Activated CD4-positive, alpha-beta memory T cell treated with anti-CD3 and anti-CD28 coated beads for 36 hours (primary cell): Measurements from ENCODE around the gene ZNF514. TPM values are rescaled to one million over a fixed set of nuclear protein-coding genes. Genes with fewer than 3 reads are reported as not detected.
"Not testable (repeated sequence)": the region's sequence is repeated elsewhere in the genome, so short reads cannot be mapped to it uniquely, and the experiment has no call there.

Experiments
- CTCF ChIA-PET: fragments of 350-600 bp; sonication (Branson Sonifier 250); formaldehyde crosslinking; loops from one replicate; lab custom pipeline; 2021; ENCODE audit warnings: antibody characterized with exemption, inconsistent platforms; lab: Charles Lee
- POLR2A ChIA-PET: fragments of 350-600 bp; sonication (Branson Sonifier 250); formaldehyde crosslinking; loops from one replicate; lab custom pipeline; 2021; ENCODE audit warnings: antibody characterized with exemption; lab: Charles Lee
- DNase-seq: peaks from one replicate; pipeline ENCODE4 v3.0.0-alpha.2; 2020
- H3K27ac Mint-ChIP-seq: one replicate; pipeline ENCODE4 v1.8.0; 2021; ENCODE audit warnings: mixed read lengths
- H3K27me3 Mint-ChIP-seq: one replicate; pipeline ENCODE4 v1.8.0; 2021; ENCODE audit warnings: mixed read lengths
- H3K36me3 Mint-ChIP-seq: one replicate; pipeline ENCODE4 v1.8.0; 2021; ENCODE audit warnings: mixed read lengths
- H3K4me1 Mint-ChIP-seq: one replicate; pipeline ENCODE4 v1.8.0; 2021; ENCODE audit warnings: low read depth, mixed read lengths
- H3K4me3 Mint-ChIP-seq: one replicate; pipeline ENCODE4 v1.8.0; 2021; ENCODE audit warnings: mild to moderate bottlenecking, mixed read lengths
- H3K9me3 Mint-ChIP-seq: one replicate; pipeline ENCODE4 v1.8.0; 2021; ENCODE audit warnings: mixed read lengths
- intact Hi-C: fragments of 100-400 bp; cut with micrococcal nuclease; formaldehyde crosslinking; loops from one replicate; pipeline ENCODE4 v1.15.1; 2023
- total RNA-seq, 2 experiments: library from RNA; stranded (reverse); gene quantifications; one replicate each; pipeline ENCODE4 v1.2.3, GENCODE V29; 2021

The ZNF514 gene
- total RNA-seq, 2 experiments from 2014 or later: 10.8 to 11.6 TPM

GRCh38 chr2:95122197-95122551, 37.5 kb downstream of the ZNF514 start:
- peak overlapping the region; percentile 63 for H3K27ac Mint-ChIP-seq
- H3K9me3 Mint-ChIP-seq: no peaks in the 10 kb centered on the region
- CTCF ChIA-PET: interaction anchor here (0.7 to 5.8 kb wide), 8 partner anchors 11 to 281 kb away, joined by 3 to 54 read pairs (median 6); partner anchors contain the start of genes MAL, ZNF2 and ZNF514
- peak overlapping the region; percentile 90 for H3K4me3 Mint-ChIP-seq
- POLR2A ChIA-PET: interaction anchor here (0.8 to 3.2 kb wide), 5 partner anchors 12 to 45 kb away, joined by 3 to 18 read pairs (median 3); partner anchors contain the start of gene ZNF2
- DNase-seq: no peak
- H3K27me3 Mint-ChIP-seq: no peaks in the 10 kb centered on the region
- H3K36me3 Mint-ChIP-seq: peaks cover 6% of the 10 kb centered on the region
- intact Hi-C loops: loop anchor here (1.0 kb wide), 4 partner anchors 37 to 85 kb away; partner anchors contain the start of genes ZNF2, ZNF514 and ZNF892
- H3K4me1 Mint-ChIP-seq: peaks cover 42% of the 10 kb centered on the region

GRCh38 chr2:95121407-95122196, 38.0 kb downstream of the ZNF514 start, which contains the start of gene MRPS5:
TSS of gene MRPS5 (minus strand) at chr2:95121808. CDS start at chr2:95121791, 17 bp downstream.
- POLR2A ChIA-PET: interaction anchor here (0.8 to 3.2 kb wide), 8 partner anchors 12 to 47 kb away, joined by 3 to 18 read pairs (median 4); partner anchors contain the start of genes ZNF2 and ZNF514
- peaks cover 8% of the 10 kb centered on the region for H3K36me3 Mint-ChIP-seq
- peak within 1 kb of the TSS; percentile 90 for H3K4me3 Mint-ChIP-seq
- intact Hi-C loops: loop anchor here (1.0 kb wide), 4 partner anchors 38 to 86 kb away; partner anchors contain the start of genes ZNF2, ZNF514 and ZNF892
- peak; percentile 90 for DNase-seq
- peak within 1 kb of the TSS; percentile 91 for H3K27ac Mint-ChIP-seq
- CTCF ChIA-PET: interaction anchor here (0.7 to 5.8 kb wide), 10 partner anchors 10 to 282 kb away, joined by 3 to 54 read pairs (median 5); partner anchors contain the start of genes MAL, ZNF2 and ZNF514
- H3K27me3 Mint-ChIP-seq: no peaks in the 10 kb centered on the region
- no peaks in the 10 kb centered on the region for H3K9me3 Mint-ChIP-seq
- peaks cover 43% of the 10 kb centered on the region for H3K4me1 Mint-ChIP-seq

DNA sequence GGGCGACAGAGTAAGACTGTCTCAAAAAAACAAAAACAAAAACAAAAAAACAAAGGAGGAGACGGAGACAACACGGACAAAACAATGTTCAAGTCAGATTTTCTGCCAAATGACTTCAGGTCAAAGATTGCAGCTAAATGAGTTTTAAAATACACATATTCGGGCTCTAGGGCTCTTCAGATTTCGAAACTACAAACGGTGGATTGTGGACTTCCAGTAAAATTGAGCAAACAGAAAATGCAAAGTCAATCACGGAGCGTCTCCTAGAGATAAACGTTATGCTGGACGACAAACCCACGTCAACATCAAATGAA, 38.6 kb downstream of the ZNF514 start:
- H3K9me3 Mint-ChIP-seq: no peaks in the 10 kb centered on the region
- DNase-seq: no peak
- peak overlapping the region; percentile 90 for H3K4me3 Mint-ChIP-seq
- peaks cover 43% of the 10 kb centered on the region for H3K4me1 Mint-ChIP-seq
- ChIA-PET POLR2A (interaction anchor here (0.8 to 3.2 kb wide), 5 partner anchors 38 to 46 kb away, joined by 3 to 18 read pairs (median 4); partner anchors contain the start of genes ZNF2 and ZNF514), CTCF (interaction anchor here (0.7 to 5.8 kb wide), 7 partner anchors 10 to 97 kb away, joined by 3 to 54 read pairs (median 5); partner anchors contain the start of genes MAL and ZNF514)
- peaks cover 9% of the 10 kb centered on the region for H3K36me3 Mint-ChIP-seq
- H3K27me3 Mint-ChIP-seq: no peaks in the 10 kb centered on the region
- peak overlapping the region; percentile 91 for H3K27ac Mint-ChIP-seq
- intact Hi-C loops: no loop called here

GRCh38 chr2:95115418-95115817, 44.2 kb downstream of the ZNF514 start:
- intact Hi-C loops: loop anchor here (1.0 to 2.0 kb wide), 3 partner anchors 35 to 93 kb away; no protein-coding TSS in a partner anchor
- DNase-seq: peak; percentile 83
- H3K4me1 Mint-ChIP-seq: peaks cover 41% of the 10 kb centered on the region
- no peak overlapping the region for H3K4me3 Mint-ChIP-seq
- no peaks in the 10 kb centered on the region for H3K27me3 Mint-ChIP-seq
- ChIA-PET CTCF (interaction anchor here (0.6 to 5.2 kb wide), 22 partner anchors 8 to 130 kb away, joined by 3 to 143 read pairs (median 4); partner anchors contain the start of gene MAL), POLR2A (interaction anchor here (0.8 to 1.1 kb wide), 3 partner anchors 50 to 92 kb away, joined by 3 to 8 read pairs (median 6); no protein-coding TSS in a partner anchor)
- H3K36me3 Mint-ChIP-seq: peaks cover 25% of the 10 kb centered on the region
- H3K27ac Mint-ChIP-seq: peak overlapping the region; percentile 38
- H3K9me3 Mint-ChIP-seq: no peaks in the 10 kb centered on the region

DNA sequence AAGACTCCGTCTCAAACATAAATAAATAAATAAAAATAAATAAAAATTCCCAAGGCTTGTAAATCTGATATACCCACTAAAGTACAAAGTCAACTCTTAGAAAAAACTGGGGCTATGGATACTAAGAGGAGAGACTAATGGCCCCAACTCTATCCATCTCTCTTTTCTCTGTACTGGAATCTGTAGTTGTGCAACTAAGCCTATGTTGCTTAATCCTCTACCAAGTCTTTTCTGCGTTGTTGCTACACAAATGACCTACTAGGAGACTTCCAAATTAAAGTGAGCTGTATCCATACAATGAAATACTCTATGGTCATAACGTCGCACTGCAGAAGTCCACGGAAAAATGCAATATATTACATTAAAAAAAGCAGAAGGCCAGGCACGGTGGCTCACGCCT, 46.2 kb downstream of the ZNF514 start:
- ChIA-PET POLR2A (no interaction called here), CTCF (interaction anchor here (4.8 kb wide), 1 partner anchor 90 kb away, joined by 143 read pairs; the partner anchor contains the start of gene MAL)
- DNase-seq: no peak
- intact Hi-C loops: no loop called here
- Mint-ChIP-seq H3K4me3 (no peak overlapping the region), H3K27me3 (no peaks in the 10 kb centered on the region), H3K9me3 (no peaks in the 10 kb centered on the region), H3K4me1 (peaks cover 21% of the 10 kb centered on the region), H3K27ac (no peak overlapping the region), H3K36me3 (peaks cover 38% of the 10 kb centered on the region)

DNA sequence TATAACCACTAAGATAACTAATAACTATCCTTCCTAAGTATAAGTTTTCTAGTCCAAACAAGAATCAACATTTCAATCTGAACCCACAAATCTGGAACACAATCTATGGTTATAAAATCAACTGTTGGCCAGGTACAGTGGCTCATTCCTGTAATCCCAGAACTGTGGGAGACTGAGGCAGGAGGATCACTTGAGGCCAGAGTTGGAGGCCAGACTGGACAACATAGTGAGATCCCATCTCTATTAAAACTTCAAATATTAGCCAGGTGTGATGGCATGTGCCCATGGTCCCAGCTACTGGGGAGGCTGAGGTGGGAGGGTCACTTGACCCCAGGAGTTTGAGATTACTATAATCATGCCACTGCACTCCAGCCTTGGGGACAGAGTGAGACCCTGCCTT, 49.3 kb downstream of the ZNF514 start:
- Mint-ChIP-seq H3K4me1 (peaks cover 5% of the 10 kb centered on the region), H3K27me3 (no peaks in the 10 kb centered on the region), H3K27ac (no peak overlapping the region), H3K36me3 (peaks cover 55% of the 10 kb centered on the region), H3K9me3 (no peaks in the 10 kb centered on the region), H3K4me3 (no peak overlapping the region)
- DNase-seq: no peak
- ChIA-PET POLR2A (no interaction called here), CTCF (no interaction called here)
- intact Hi-C loops: no loop called here

GRCh38 chr2:95109260-95109659, 50.4 kb downstream of the ZNF514 start:
- no peak overlapping the region for H3K4me3 Mint-ChIP-seq
- H3K27me3 Mint-ChIP-seq: no peaks in the 10 kb centered on the region
- H3K4me1 Mint-ChIP-seq: no peaks in the 10 kb centered on the region
- ChIA-PET POLR2A (no interaction called here), CTCF (no interaction called here)
- H3K9me3 Mint-ChIP-seq: no peaks in the 10 kb centered on the region
- intact Hi-C loops: no loop called here
- H3K36me3 Mint-ChIP-seq: peaks cover 55% of the 10 kb centered on the region
- DNase-seq: no peak
- H3K27ac Mint-ChIP-seq: no peak overlapping the region

DNA sequence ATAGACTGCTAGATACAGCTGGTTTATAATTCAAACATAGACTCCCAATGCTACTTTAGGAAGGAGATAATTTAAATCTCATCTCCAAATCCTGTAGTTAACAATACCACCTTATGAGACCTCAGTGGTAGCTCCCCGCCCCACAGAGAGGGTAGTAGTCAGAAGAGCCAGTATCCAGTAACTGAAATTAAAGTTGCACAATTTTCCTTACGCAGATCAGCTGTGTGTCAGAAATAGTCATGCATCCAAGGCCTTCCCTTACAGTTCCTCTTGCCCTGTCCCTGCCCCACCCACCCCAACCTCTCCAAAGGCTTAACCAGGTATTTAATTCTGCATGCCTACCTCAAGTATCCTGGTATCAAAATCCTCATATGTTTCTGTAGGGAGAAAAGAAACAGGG, 53.6 kb downstream of the ZNF514 start:
- DNase-seq: no peak
- POLR2A ChIA-PET: no interaction called here
- Mint-ChIP-seq H3K27ac (no peak overlapping the region), H3K4me3 (no peak overlapping the region), H3K36me3 (peaks cover 65% of the 10 kb centered on the region), H3K9me3 (no peaks in the 10 kb centered on the region), H3K4me1 (no peaks in the 10 kb centered on the region), H3K27me3 (no peaks in the 10 kb centered on the region)
- CTCF ChIA-PET: interaction anchor here (1.0 to 1.3 kb wide), 3 partner anchors 9 to 83 kb away, joined by 3 to 10 read pairs (median 5); no protein-coding TSS in a partner anchor
- intact Hi-C loops: no loop called here

- CTCF ChIA-PET: no interaction called here
- Mint-ChIP-seq H3K9me3 (no peaks in the 10 kb centered on the region), H3K27me3 (no peaks in the 10 kb centered on the region), H3K4me3 (no peak overlapping the region), H3K36me3 (peaks cover 68% of the 10 kb centered on the region), H3K4me1 (no peaks in the 10 kb centered on the region), H3K27ac (no peak overlapping the region)
- POLR2A ChIA-PET: no interaction called here
- no peak for DNase-seq
- intact Hi-C loops: no loop called here
Measured at GRCh38 chr2:95104606-95105005, 55.0 kb downstream of the ZNF514 start.

- intact Hi-C loops: no loop called here
- Mint-ChIP-seq H3K27me3 (no peaks in the 10 kb centered on the region), H3K4me3 (no peak overlapping the region), H3K4me1 (peaks cover 19% of the 10 kb centered on the region), H3K27ac (no peak overlapping the region), H3K36me3 (peaks cover 76% of the 10 kb centered on the region), H3K9me3 (peaks cover 4% of the 10 kb centered on the region)
- no peak for DNase-seq
- POLR2A ChIA-PET: no interaction called here
- CTCF ChIA-PET: interaction anchor here (1.0 kb wide), 1 partner anchor 78 kb away, joined by 3 read pairs; no protein-coding TSS in a partner anchor
Measured at GRCh38 chr2:95099910-95100309, 59.7 kb downstream of the ZNF514 start.

DNA sequence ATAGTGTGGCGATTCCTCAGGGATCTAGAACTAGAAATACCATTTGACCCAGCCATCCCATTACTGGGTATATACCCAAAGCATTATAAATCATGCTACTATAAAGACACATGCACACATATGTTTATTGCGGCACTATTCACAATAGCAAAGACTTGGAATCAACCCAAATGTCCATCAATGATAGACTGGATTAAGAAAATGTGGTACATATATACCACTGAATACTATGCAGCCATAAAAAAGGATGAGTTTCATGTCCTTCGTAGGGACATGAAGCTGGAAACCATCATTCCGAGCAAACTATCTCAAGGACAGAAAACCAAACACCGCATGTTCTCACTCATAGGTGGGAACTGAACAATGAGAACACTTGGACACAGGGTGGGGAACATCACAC, 61.4 kb downstream of the ZNF514 start:
- POLR2A ChIA-PET, CTCF ChIA-PET, DNase-seq, H3K4me3 Mint-ChIP-seq, intact Hi-C loops, H3K27me3 Mint-ChIP-seq, H3K9me3 Mint-ChIP-seq, H3K27ac Mint-ChIP-seq: not testable (repeated sequence)
- Mint-ChIP-seq H3K36me3 (peaks cover 74% of the 10 kb centered on the region), H3K4me1 (peaks cover 22% of the 10 kb centered on the region)
